Fibroblast of skin of left quadriceps (primary cell): ENCODE data around the gene ZBTB7C.

ENCODE experiments used
- DNase-seq, 2 experiments: peaks; one replicate each; pipeline ENCODE4 v3.0.0-alpha.2; 2013; ENCODE audit warnings: low read depth in 2 of 2

Gene ZBTB7C

DNA sequence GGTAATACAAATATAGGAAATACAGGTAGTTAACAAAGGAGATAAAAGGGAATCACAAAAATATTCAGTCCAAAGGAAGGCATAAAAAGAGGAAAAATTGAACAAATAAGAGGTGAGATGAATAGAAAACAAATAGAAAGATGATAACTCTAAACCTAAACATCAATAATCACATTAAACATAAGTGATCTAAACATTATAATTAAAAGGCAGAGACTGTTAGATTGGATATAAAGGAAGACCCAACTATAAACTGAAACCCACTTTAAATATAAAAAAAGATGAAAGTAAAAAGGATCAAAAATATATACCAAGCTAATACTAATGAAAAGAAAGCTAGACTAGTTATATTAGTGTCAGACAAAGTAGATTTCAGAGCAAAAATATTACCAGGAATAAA is 152.3 kb downstream of the ZBTB7C start:
- DNase-seq = no peak

- DNase-seq = no peak
These were observed 155.0 kb downstream of the ZBTB7C start for GRCh38 chr18:48254077-48254602.

DNA sequence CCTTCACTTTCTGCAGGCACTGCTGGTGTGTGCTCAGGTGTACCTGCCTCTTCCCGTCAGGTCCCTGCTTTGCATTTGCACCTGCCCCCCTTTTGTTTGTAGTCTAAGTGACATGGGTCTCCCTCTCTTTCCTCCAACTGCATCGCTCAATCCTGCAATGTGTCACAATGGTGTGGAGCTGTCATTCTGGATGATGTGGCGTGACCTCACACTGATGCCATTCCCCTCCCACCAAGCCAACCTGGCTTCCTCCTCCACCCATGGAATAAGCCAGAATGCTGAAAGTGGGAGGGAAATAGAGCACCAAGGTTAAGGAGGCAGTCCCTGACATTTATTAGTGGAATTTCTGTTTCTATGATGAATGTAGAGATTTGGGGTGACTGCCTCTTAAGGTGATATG is 156.7 kb downstream of the ZBTB7C start:
- DNase-seq = no peak

GRCh38 chr18:48250918-48251317 is 158.3 kb downstream of the ZBTB7C start:
- DNase-seq = no peak

DNA sequence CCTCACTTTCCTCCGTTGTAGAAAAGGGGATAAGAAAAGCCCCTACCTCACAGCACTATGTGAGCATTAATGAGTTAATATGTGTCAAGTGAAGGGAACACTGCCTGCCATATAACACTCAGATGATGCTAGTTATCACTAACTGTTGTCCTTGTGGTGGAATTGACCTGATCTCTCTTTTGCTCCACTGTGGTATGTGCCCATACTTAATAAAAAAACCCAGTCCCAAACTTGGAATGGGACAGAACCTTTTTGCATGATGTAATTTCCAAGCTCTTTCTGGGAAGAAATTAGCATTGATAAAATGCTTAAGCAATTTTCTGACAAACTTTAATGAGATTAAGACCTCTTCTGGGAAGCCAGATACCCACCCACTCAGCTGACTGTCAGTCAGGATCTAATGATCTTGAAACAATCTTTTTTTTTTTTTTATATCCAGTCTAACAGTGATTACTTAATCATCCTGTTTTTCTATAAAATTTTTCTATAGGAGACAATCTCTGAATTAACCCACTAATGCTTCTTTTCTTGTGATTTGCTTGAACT is 158.7 kb downstream of the ZBTB7C start:
- no peak for DNase-seq

DNA sequence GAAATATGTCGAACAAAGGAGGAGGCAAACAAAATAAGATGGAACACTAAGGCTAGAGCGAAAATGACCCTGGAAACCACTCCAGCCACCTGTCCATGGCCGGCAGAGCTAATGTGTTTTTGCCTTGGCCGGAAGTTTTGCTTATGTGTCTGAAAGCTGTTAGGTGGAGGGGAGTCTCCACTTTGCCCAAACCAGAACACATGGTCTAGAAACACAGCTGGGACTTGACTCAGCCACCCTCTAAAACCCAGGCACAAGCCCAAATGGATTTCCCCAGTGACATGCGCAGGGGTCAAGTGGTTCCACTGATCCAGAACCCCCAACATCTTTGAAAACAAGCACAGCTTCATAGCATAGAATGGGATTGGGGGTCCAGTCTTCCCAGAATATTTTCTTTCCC is 159.3 kb downstream of the ZBTB7C start:
- DNase-seq = no peak

- no peak for DNase-seq
These were observed 164.7 kb downstream of the ZBTB7C start for GRCh38 chr18:48244530-48244929.

DNA sequence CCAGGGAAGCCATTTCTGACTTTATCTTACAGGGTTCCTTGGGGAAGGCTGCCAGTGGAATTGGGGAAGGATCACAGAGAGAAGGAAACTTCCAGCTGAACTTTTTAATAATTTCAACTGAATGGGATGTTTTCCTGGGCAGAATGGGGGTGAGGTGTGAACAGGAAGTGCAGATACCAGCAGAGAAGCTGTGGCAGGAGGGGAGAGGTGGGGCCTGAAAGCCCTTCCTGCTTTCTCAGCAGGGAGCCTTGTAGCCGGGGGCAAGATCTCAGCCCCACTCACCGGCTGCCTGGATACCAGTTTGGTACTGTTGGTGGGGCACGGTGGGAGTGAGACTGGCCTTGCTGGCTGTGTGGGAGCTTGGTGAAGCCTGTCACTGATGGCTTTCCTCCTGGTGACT is 170.5 kb downstream of the ZBTB7C start:
- no peak for DNase-seq

DNA sequence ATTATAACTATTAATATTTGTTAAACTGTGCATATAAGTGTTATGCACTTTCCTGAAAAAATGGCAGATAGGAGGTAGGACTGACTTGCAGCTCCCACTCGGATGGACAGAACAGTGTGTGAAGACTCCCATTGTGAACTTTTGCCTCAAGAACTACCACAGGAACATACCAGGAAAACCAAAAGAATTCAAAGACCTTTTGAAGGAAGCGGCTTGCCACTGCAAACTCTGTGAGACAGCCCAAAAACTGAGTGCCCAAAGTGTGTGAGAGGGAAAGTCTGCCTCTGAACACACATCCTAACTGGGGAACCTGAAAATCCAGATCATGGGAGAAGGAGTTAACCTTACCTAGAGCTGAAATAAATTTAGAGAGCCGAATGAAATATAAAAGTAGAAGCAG is 171.0 kb downstream of the ZBTB7C start:
- no peak for DNase-seq

DNA sequence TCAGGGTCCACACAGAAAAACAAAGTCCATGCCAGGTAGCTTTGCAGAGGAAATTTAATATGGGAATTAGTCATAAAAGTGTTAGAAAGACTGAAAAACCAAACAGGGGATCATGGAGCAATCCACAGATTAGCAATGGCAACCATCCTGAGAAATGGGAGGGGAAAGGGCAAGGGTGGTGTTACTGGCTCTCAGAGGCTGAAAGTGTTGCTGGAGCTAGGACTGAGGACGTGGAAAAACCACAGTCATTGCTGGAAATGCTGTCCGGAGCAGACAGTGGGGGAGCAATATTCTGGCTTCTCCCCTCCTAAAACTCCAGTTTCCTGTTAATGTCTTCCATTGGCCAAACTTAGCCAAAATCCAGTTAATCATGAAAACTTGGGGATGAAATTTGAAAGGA is 172.4 kb downstream of the ZBTB7C start:
- no peak for DNase-seq

- peak; percentile 4 to 18 for DNase-seq
These were observed 178.6 kb downstream of the ZBTB7C start for GRCh38 chr18:48230467-48231113.

DNA sequence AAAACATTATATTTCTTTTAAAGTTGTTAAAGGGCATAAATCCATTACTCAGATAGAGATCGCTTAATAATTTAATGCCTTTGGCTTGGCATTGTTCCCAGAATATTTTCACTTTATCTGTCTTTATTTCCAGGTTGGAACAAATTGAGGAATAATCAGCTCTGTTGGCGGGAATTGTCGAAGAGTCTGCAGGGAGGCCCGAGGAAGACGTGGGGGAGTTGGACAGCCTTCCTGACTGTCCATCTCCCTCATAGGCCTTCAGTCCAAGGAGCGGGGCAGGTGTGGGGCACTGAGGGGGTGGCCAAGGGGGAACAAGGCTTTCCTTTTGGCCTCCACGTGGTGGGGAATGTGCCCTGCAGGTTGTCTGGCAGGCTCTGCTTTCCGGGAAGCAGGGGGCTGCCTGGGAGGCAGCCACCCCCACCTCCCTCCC is 179.6 kb downstream of the ZBTB7C start:
- no peak for DNase-seq

DNA sequence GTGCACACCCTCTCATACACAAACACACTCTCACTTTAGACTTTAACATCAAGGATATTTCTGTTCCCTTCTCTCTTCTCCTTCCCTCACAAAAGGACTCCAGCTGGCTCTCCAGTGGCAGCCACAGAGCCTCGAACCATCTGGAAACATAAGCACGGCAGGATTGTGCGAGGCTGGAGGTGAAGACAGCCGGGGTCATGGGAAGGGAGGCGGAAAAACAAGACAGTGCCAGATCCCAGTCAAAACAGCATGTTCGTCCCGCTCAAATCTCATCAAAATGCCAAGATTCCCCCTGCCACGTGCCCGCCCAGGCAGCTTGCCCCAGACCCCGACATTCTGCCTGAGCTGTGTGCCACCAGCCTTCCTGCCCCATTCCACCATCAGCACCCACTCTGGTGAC is 180.3 kb downstream of the ZBTB7C start:
- DNase-seq = no peak

DNA sequence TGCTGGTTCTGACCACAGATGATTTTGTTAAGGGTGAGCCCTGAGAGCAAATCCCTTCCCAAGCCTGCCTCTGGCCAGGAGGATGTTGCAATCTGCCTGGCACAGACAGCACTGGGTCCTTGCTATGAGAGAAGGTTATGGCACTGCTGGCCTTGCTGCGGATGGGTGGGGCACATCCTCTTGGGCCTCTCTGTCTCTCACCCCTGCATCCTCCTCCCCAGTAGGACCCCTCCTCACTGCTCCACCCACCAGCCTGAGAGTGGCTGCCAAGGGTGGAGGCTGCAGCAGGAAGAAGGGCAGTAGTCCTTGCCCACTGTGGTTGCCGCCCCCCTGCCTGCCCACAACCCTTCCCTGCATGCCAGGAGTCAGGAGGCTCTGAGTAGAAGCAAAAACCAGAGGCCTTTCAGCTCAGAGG is 180.9 kb downstream of the ZBTB7C start:
- DNase-seq = no peak

- DNase-seq = no peak
These were observed 182.0 kb downstream of the ZBTB7C start for GRCh38 chr18:48227206-48227605.

DNA sequence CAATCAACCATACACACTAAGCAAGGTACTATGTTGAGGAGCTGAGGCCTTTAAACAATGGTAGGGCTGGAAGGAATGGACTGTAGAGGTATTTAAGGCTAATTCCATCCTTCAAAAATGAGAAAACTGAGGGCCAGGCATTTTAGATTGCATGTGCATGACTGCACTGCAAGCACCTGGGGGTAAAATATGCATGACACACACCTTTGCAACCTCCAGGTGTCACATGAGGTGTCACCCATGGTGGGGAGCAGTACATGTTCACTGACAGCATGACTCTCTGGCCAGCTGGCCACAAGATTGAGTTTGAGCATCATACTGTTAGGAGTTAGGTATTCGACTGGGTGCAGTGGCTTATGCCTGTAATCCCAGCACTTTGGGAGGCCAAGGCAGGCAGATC is 182.8 kb downstream of the ZBTB7C start:
- DNase-seq = no peak

GRCh38 chr18:48222118-48222517 is 187.1 kb downstream of the ZBTB7C start:
- peak; percentile 5 to 6 for DNase-seq

DNA sequence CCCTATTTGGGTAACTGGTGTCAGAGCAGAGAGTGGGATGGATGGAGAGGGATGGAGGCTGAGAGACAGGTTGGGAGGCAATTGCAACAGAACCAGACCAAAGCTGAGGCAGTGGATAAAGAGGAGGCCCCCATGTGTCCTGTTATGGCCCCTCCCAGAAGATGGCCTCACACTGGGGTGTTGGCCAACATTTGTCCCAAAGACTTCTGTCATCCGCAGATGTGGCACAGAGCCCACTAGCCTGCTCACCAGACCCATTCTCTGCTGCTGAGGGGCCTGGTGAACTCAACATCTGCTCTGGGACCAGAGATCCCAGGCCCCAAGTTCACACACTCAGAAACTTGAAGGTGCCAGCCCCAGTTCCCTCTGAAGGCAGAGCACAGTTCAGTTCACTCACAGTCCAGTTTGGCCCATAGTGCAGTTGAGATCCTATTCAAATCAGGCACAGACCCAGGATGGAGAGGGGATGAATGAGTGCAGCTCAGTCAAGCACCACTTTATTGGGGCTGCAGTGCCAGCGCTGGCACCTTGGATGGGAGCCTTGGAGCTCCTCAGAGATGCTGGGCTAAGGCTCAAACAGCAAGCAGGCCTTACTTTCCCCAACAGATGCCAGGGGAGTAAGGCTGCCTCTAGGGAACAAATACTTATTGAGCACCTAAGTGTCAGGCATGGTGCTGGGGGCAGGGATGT is 189.2 kb downstream of the ZBTB7C start:
- no peak for DNase-seq

- DNase-seq = no peak
These were observed 190.0 kb downstream of the ZBTB7C start for GRCh38 chr18:48219037-48219809.

DNA sequence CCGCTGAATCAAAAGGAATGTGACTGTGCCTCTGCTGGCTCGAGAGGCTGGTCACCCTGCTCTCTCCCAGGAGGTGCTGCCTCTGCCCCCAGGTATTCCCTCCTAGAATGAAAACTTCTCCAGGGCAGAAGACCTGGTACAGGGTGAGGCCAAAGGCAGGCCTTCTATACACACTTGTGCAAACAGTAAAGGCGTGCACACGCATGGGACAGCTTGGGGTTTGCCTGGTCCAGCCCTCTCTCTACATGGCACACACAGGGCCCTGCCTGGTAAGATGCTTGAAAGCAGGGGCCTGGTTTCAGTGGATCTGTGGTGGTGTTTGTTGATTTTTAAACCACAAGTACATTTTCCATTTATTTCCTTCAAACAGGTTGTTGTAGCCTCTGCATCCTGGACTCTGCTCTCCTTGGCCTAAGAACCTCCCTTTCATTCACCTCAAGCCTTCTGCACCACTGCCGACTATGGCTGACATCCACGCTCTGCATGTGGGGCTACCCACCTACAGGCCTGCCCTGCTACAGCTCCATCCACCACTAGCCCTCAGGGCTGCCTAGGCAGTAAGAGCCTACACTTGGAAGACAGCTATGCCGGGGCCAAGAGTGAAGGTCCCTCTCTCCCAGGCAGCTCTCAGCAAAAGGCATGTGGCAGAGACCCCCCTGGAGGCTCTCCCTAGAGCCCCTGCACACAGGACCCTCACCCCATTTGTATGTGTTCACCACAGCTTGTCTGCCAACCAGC is 190.7 kb downstream of the ZBTB7C start:
- no peak for DNase-seq
